Stimulated activated CD4-positive, alpha-beta T cell treated with anti-CD3 and anti-CD28 coated beads, Interleukin-1b, Interleukin-23, amount 100 ng/mL, for 4 hours (primary cell): Measurements from ENCODE around the gene SLFN11.
"Not testable (repeated sequence)": the region's sequence is repeated elsewhere in the genome, so short reads cannot be mapped to it uniquely, and the experiment has no call there.

Experiments used
- DNase-seq, 2 donors: peaks; one replicate each; pipeline ENCODE4 v3.0.0-alpha.2; 2020; ENCODE audit warnings: low read depth in 2 of 2

SLFN11 gene, protein sequence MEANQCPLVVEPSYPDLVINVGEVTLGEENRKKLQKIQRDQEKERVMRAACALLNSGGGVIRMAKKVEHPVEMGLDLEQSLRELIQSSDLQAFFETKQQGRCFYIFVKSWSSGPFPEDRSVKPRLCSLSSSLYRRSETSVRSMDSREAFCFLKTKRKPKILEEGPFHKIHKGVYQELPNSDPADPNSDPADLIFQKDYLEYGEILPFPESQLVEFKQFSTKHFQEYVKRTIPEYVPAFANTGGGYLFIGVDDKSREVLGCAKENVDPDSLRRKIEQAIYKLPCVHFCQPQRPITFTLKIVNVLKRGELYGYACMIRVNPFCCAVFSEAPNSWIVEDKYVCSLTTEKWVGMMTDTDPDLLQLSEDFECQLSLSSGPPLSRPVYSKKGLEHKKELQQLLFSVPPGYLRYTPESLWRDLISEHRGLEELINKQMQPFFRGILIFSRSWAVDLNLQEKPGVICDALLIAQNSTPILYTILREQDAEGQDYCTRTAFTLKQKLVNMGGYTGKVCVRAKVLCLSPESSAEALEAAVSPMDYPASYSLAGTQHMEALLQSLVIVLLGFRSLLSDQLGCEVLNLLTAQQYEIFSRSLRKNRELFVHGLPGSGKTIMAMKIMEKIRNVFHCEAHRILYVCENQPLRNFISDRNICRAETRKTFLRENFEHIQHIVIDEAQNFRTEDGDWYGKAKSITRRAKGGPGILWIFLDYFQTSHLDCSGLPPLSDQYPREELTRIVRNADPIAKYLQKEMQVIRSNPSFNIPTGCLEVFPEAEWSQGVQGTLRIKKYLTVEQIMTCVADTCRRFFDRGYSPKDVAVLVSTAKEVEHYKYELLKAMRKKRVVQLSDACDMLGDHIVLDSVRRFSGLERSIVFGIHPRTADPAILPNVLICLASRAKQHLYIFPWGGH

DNA sequence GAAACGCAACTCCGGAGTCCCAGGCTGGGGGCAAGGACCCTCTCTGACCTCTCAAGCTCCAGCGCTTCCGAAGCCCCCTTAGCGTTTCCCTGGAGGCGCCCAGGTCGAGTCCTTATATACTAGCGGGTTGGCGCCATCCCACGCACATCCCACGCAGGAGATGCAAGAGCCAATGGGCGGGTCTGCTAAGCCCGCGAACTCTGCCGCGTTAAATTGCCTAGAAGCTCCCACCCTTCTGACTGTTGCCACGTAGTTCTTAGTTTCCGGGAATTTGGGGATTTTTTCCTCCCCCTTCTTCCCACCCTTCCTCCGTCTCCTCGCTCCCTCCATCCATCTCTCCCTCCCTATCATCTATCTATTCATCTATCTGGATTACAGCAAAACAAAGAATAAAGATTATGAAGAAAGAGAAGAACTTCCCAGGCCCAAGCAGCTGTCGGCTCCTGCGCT is at the start of gene SLFN11:
SLFN11 (minus strand) TSS at position 88 of the 450 bp plus-strand sequence. CDS start 9,814 bp downstream, outside the sequence.
- DNase-seq = peak; percentile 82 to 88

DNA sequence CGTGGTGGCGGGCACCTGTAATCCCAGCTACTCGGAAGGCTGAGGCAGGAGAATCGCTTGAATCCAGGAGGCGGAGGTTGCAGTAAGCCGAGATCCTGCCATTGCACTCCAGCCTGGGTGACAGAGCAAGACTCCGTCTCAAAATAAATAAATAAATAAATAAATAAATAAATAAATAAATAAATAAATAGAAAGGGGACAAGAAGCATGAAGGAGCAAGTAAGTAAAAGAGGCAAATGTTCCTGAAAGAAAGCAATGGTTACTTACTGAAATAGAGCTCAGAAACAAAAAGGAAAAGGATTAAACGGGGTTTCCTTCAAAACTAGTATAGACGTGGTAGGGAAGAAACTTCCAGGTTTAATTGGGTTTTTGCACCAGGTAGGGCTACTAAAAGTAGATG is 47.6 kb upstream of the SLFN11 start:
- DNase-seq = not testable (repeated sequence)

DNA sequence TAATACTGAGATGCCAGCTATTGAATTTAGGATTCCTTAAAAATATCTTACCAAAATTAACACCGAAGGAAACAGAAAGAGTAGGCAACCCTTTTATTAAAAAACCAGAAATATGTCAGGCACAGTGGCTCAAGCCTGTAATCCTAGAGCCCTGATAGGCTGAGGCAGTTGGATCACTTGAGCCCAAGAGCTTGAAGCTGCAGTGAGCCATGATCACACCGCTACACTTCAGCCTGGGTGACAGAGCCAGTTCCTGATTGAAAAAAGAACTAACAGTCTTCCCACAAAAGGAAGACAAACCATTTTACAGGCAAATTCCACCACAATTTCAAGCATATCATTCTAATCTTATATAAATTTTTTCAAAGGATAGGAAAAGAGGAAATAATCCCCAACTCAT is 43.2 kb upstream of the SLFN11 start:
- DNase-seq = no peak

DNA sequence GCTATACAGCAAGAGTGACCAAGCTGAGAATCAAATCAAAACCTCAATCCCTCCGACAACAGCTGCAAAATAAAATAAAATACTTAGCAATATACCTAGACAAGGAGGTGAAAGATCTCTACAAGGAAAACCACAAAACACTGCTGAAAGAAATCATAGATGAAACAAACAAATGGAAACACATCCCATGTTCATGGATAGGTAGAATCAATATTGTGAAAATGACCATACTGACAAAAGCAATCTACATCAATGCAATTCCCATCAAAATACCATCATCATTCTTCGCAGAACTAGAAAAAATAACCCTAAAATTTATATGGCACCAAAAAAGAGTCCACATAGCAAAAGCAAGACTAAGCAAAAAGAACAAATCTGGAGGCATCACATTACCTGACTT is 41.3 kb upstream of the SLFN11 start:
- not testable (repeated sequence) for DNase-seq

DNA sequence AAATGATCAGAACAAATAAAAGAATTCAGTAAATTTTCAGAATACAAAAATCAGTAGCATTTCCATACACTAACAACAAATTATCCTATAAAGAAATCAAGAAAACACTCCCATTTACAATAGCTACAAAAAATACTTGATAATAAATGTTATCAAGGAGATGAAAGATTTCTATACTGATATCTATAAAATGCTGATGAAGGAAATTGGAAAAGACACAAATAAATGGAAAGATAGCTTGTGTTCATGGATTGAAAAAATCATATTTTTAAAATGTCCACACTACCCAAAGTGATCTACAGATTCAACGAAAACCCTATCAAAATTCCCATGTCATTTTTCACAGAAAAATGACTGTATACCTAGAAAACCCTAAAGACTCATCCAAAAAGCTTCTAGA is 40.8 kb upstream of the SLFN11 start:
- DNase-seq = no peak

DNA sequence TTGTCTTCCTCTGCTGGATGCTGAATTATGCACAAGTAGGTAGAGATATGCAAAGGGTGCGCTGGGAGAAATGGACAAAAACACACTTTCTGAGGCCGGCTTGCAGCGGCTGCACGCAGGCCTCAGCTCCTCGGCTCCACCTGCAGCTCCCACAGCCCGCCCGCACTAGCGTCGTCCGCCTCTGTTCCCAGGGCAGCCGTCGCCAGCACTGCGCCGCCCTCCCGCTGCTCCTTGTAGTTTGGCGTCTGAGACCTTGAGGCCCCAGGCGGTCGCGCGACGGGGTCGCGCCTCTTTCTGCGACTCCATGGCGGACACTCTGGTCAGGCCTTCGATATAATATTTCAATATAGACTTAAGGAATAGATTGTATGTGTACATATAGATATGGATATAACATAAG is 34.1 kb upstream of the SLFN11 start:
- DNase-seq = no peak

DNA sequence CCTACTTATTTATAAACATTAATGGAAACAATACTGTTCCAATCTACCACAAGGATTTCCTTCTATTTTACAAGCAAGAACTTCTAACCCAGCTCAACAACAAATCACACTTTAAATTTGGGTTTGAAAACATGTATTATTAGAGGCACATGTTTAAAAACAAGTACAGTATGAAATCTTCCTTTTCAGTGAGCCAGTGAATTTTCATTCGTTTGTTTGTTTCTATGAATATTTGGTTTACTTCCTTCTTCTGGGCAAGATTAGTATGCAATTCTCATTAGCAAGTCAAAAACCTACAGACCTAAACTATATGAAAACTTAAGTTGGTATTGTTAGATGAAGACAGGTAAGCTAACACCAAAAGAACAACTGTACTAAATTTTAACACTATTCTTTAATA is 33.1 kb upstream of the SLFN11 start:
- no peak for DNase-seq

DNA sequence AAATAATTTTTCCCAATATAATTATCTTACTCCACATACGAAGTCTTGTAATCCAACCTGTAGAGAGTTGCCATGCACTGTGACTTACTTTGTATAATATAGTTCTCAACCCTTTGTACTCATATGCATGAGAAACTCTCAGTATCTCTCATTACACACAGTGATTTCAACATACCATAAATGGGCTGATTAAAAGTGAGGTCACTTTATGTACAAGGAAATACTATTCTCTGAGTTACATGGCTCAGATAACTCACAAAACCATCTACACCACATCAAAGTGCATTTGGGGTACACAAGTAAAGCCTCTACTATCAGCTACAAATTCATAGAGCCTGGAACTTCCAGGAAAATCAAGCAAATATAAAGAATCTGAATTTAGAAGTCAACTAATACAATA is 30.9 kb upstream of the SLFN11 start:
- no peak for DNase-seq

DNA sequence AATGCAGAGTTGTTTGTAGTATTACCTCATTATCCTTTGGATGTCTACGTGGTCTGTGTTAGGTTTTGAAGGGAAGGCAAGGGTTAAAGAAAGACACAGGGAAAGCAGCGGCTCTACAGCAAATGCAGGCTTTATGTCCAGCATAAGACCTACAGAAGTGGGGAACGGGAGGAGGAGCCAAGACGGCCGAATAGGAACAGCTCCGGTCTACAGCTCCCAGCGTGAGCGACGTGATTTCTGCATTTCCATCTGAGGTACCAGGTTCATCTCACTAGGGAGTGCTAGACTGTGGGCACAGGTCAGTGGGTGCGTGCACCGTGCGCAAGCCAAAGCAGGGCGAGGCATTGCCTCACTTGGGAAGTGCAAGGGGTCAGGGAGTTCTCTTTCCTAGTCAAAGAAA is 20.4 kb upstream of the SLFN11 start:
- DNase-seq = not testable (repeated sequence)

DNA sequence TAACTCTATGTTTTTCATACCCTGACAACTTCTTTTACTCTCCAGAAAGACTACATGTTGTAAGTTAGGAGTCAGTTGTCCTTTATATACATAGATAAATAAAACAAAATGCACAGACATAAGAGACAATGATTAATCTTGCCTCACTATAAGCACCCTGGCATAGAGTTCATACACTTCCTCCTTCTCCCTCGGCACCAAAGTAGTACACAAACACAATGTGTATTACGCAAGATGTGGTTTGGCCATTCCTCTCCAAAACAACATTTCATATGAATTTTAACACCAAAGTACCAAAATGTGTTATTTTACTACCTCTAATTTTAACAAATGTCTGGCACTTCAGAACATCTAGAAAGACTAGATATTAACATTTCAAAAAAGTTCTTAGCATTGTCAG is 17.2 kb upstream of the SLFN11 start:
- no peak for DNase-seq

DNA sequence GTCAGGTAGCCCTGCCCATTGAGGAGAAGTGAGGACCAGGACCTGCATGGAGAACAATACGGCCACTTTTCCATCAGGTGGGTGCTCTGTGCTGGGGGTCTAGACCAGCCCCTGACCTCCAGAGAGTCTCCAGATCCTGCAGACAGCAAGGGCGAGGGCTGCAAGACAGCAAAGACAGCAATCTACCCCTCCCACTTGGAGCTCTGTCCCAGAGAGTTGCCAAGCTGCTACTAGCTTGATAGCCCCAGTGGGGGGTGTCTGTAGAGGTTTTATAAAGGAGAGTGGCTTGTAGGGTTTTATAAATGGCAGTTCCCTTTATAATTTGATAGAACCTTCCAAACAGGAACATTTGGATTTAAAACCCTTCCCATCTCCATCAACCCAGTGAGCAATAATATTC is 16.7 kb upstream of the SLFN11 start:
- DNase-seq = no peak

DNA sequence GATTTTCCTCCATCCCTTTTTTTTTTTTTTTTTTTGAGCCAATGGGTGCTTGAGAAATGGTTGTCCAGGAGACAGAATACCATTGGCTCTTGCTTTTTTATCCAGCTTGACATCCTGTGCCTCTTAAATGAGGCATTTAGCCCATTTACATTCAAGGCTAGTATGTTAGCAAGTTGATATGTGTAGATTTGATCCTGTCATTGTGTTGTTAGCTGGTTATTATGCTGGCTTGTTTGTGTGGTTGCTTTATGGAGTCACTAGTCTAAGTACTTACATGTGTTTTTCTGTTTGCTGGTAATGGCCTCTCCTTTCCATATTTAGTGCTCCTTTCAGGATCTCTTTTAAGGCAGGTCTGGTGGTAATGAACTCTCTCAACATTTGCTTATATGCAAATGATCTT is 14.1 kb upstream of the SLFN11 start:
- no peak for DNase-seq

DNA sequence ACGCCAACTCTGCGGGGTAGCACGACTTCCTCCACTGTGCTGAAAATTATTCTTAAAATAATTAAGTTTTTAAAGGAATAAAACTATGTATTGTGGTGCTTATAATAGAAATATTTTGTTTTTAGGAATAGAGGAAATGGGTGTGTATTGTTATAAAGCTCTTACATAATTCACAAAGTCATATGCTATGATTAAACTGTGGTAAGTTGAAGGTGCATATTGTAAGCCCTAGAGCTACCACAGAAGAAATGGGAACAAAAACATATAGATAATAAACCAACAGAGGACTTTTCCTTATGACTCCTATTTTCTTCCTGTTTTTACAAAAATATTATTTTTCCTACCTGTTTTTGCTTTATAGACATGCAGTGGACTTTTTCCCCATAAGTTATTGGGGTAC is 4.3 kb upstream of the SLFN11 start:
- DNase-seq = no peak

DNA sequence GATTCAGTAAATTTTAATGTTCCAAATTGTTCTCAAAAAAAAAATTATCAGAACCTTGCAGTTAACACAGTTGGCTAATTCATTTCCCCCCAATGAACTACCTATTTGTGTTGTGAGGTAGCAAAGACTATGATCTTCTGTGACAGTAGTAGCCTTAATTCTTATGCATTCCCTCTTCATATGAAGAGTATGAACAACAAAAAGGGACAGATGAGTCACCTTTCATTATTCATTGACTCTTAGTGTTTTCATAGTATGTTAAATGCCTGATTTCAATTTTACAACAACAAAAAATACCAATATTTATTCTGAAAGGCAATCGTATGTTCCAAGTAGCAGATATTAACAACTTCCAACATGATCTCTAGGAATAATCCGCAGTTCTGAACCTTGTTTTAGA is 3.6 kb upstream of the SLFN11 start:
- DNase-seq = no peak

DNA sequence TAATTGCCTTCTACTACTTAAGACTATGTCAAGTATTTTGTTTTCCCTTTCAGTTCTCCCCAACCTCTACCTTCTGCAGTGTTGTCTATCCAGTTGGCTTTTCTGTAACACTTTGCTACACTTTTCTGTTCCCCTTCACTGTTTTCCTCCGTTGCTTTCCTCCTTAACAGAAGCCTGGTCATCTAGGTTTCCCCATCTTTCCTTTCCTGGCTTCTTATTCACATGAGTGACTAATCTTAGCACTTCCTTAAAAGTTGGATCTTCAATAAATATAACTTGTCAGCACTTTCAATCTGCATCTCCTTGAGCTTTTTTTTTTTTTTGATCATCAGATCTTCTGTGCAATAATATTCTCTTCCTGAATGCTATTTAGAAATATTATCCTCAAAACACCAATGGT is 2.8 kb upstream of the SLFN11 start:
- DNase-seq = no peak

DNA sequence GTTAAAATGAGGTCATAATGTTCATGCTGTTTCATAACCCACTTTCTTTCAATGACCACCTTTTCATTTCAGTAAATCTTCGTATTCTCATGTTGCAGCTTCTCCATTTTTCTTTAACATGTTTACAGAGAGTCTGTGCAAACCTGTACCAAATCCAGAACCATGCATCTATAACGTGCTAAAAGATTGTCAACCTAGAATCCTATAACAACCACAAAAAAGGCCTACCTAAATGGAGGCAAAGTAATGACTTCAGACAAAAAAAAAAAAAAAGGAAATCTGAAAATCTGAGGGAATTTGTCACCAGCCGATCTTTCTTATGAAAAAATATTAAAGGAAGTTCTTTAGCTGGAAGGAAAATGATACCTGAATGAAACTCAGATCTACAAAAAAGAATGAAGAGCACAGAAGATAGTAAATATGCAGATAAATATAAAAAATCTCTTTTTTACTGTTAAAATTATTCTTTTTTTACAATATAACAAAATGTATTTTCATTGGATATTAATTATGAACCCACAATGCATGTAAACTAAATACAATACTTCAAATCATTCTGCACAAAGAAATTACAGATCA is 1.4 kb upstream of the SLFN11 start:
- no peak for DNase-seq

DNA sequence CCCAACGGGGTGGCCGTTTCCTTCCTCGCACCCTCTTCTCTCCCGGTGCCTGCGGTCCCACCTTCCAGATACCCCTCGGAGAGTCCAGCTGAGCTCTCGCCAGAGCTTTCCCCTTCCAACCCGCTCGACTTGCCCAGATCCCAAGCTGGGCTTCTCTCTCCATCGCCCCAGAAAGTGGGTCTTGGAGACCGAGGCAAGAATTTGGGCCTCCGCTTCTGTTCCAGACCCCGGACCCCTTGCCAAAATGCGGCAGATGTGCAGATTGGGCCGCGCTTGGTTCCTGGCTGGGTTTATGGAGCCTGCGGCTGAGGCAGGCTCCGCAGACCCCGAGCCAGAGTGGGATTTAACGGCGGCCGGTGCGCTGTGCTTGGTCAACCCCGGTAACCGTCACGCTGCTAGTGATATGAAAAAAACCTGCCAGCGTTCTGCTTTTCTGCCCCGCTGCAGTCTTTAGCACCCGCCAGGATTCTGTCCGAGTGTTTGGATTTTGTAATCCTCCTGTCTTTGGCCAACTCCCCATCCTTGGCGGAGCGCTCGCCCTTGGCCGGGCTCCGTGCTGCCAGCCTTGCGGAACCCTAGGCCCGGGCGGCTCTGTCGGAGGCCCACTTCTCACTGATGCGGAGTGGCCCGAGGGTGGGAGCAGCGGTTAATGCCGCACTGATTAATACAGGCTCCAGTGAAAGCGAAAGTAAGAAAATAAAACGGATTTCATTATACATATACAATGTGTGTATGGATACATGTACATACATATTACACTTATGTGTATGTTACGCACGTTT is 754 bp upstream of the SLFN11 start:
- DNase-seq = peak; percentile 14 to 35

DNA sequence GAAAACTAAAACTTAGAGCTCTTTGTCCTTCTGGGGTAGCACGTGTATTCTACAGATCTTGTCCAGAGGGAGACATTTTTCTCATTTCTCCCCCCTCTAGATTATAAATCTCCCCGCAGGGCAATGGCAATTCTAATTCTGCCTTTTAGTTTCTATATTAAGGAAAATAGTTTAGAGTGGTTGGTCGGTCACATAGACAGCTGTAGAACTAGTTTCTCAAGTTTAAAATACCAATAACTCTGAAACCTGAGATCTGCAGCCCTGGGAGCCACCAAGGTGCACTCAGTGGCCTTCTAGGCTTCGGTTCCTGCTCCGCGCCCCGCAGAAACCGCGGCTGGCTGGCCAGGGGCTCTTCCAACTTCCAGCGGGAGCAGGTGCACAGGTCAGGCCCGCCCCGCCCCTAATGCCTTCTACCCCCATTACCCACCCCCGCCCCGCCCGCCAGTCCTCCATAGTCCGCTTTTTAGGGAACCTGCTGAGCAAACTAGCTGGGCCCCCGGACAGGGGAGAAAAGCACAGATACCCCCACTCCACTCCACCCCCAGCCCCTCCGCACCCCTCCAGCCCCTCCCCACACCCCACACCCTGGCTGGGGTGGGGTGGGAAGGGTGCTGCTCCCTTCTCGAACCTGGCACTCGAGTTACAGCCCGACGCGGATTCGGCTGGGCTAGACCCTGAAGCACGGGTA is 431 bp downstream of the SLFN11 start:
- DNase-seq = peak in 1 of 2 donors; percentile 10

DNA sequence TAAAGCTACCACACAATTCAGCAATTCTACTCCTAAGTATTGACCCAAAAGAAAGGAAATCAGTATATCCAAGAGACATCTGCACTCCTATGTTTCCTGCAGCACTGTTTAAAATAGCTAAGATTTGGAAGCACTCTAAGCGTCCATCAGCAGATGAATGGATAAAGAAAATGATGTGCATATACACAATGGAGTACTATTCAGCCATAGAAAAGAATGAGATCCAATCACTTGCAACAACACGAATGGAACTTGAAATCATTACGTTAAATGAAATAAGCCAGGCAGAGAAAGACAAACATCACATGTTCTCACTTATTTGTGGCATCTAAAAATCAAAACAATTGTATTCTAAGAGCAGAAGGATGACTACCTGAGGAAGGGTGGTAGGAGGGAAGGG is 1.5 kb downstream of the SLFN11 start:
- DNase-seq = no peak

DNA sequence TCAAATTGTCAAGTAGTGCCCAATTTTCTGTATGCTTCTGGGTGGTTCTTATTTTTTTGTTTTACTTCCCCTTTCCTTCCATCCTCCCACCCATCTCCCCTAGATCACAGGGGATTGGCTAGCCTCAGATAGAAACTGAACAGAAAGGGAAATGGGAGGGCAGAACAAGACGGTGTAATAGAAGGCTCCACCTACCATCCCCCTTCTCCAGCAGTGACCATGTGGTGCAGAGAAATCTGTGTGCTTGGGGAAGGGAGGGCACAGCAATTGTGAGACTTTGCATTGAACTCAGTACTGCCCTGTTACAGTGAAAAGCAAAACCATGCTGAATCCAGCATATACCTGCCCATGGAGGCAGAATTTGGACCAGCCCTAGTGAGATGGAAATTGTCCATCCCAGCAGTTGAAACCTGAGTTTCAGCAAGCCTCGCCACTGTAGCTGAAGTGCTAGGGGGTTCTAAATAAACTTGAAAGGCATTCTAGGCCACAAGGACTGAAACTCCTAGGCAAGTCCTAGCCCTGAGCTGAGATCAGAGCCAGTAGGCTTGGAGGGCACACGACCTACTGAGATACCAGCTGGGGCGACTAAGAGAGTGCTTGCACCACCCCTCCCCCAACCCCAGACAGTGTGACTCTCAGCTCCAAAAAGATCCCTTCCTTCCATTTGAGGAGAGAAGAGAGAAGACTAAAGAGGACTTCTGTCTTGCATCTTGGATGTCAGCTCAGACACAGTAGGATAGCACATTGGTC is 5.2 kb downstream of the SLFN11 start:
- no peak for DNase-seq
